Dermis blood vessel endothelial cell (primary cell): ENCODE results near the gene KCNE2. TPM values are rescaled to one million over a fixed set of nuclear protein-coding genes. Genes with fewer than 3 reads are reported as not detected.
"Not testable (repeated sequence)": the region's sequence is repeated elsewhere in the genome, so short reads cannot be mapped to it uniquely, and the experiment has no call there.

Experiments
- DNase-seq: peaks from one replicate; pipeline ENCODE4 v3.0.0; 2010
- total RNA-seq: library from RNA; depleted of rRNA; stranded (reverse); fragments of >200 nt; gene quantifications from 2 replicates; pipeline ENCODE4 v1.2.3, GENCODE V29; 2014

The KCNE2 gene
- total RNA-seq, 1 donor from 2014 or later, result not detected

DNA sequence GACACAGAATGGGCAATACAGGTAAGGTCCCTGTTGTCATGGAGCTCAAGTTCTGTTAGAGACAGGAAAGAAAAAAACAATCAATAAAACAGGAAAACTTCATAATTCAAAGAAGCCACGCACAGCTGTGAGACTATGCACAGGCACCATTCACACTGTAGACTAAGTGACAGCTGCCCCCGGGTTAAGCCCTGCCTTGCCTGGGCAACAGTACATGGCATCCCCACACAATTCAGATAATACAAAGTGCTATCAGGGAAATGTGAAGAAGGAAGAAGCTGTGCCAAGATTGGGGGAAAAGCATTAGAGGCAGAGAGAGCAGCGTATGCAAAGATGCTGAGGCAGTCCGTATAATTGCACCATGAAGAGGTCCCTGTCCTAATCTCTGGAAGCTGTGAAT, 9.0 kb upstream of the KCNE2 start:
- DNase-seq, result no peak

DNA sequence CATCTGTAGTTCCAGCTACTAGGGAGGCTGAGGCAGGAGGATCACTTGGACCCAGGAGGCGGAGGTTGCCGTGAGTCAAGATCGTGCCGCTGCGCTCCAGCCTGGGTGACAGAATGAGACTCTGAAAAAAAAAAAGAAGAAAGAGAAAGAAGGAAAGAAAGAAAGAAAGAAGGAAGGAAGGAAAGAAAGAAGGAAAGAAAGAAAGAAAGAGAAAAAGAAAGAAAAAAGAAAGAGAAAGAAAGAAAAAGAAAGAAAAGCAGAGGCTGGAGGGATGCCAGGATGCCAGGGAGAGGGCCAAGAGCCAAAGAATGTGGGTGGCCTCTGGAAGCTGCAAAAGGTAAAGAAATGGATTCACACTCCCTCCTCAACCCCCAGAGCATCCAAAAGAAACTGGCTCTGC, 8.2 kb upstream of the KCNE2 start:
- DNase-seq, result no peak

DNA sequence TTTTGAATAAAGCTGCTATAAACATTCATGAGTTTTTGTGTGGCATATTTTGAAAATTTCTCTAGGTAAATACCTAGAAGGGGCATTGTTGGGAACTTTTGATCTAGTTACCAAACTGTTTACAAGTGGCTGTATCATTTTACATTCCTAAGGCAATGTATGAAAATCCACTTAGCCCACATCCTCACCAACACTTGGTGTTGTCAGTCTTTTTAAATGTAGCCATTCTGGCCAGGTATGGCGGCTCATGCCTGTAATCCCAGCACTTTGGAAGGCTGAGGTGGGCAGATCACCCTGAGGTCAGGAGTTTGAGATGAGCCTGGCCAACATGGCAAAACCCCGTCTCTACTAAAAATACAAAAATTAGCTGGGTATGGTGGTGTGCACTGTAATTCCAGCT, 5.9 kb upstream of the KCNE2 start:
- no peak for DNase-seq

DNA sequence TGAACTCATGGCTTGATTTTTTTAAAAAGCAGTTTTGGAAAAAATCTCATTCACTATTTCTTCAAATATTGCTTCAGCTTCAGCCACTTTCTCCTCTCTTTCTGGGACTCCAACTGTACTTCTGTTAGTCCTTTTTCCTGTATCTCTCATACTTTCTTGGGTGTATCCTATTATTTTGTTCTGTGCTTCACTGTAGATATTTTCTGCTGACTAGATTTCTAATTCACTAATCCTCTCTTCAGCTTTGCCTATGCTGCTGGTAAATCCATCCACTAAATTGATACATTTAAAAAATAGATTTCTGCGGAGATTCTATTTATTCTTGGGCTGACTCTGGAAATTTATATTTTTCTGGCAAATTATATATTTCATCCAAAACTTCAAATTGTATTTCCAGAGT, 4.9 kb upstream of the KCNE2 start:
- no peak for DNase-seq

DNA sequence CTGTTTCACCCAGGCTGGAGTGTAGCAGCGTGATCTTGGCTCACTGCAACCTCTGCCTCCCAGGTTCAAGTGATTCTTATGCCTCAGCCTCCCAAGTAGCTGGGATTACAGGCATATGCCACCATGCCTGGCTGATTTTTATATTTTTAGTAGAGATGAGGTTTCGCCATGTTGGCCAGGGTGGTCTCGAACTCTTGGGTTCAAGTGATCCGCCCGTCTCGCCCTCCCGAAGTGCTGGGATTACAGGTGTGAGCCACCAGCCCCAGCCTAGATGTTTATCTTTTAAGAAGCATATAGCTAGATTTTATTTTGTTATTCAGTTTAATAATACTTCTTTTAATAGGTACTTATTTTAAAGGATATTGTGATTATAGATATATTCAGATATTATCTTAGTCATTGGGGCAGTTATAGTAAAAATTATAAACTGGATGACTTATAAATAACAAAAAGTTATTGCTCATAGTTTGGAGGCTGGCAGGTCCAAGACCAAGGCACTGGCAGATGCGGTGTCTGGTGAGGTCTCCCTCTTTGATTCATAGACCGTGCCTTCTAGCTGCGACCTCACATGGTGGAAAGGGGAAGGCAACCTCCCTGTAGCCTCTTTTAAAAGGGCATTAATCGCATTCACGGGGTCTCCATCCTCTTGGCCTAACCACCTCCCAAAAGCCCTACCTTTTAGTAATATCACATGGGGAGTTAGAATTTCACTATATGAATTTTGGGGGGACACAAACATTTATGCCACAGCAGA, 3.1 kb upstream of the KCNE2 start:
- no peak for DNase-seq

DNA sequence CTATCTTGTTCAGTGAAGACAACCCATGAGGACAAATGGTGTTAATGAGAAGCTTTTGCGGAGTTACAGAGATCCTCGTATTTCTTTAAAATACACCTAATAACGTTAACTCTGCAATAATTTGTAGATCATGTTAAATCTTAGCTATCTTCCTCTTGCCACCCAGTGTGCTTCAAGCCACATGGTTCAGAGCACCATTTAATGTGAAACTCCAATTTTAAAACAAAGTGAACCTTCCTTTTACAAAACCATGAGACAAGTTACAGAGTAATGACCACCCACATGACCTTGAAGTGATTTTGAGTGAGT, 1.7 kb upstream of the KCNE2 start:
- no peak for DNase-seq

DNA sequence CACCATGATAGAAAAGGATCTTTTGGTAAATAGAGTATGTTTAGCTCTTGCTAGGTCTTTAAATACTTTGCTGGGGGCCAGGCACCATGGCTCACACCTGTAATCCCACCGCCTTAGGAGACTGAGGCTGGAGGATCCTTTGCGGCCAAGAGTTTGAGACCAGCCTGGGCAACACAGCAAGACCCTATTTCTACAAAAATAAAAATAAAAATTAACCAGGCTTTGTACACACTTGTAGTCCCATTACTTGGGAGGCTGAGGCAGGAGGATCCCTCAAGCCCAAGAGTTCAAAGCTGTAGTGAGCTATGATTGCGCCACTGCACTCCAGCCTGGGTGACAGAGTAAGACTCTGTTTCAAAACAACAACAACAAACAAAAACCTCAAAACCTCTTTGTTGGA, 1.1 kb upstream of the KCNE2 start:
- DNase-seq, result no peak

DNA sequence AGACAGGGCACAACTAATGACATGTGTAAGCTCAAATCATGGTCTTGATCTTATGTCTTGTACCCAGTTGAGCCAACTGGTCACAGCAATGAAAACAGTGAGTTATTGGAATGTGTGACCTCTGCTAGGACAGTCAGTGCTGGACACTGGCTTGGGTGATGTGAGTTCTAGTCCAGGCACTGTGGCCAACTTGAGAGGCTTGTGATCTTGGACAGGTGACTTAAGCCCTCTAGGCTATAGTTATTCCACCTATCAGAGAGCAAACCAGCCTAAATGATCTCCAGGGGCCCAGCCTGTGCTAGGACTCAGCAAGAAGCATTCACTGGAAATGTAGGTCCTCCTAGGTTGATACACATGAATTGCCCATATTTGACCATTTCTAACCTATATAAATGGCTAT, 1.1 kb downstream of the KCNE2 start:
- DNase-seq, result no peak

DNA sequence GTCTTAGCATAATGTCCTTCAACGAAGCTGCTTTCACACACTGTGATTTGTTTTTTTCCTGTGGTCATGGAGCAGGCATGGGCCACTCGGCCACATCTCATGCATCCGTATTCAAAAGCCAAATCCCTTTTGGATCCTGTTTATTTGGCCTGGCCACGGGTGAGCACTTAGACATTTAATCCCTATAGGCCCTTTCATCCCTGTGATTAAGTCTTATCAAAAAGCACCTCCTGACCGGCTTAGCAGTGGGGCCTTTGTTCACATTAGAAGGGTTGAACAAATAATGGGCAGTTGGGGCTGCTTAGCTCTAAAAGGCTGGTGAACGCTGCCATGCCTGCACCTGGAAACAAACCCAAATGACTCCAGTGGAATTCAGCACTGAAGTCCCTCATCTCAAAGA, 2.0 kb downstream of the KCNE2 start:
- DNase-seq, result no peak

DNA sequence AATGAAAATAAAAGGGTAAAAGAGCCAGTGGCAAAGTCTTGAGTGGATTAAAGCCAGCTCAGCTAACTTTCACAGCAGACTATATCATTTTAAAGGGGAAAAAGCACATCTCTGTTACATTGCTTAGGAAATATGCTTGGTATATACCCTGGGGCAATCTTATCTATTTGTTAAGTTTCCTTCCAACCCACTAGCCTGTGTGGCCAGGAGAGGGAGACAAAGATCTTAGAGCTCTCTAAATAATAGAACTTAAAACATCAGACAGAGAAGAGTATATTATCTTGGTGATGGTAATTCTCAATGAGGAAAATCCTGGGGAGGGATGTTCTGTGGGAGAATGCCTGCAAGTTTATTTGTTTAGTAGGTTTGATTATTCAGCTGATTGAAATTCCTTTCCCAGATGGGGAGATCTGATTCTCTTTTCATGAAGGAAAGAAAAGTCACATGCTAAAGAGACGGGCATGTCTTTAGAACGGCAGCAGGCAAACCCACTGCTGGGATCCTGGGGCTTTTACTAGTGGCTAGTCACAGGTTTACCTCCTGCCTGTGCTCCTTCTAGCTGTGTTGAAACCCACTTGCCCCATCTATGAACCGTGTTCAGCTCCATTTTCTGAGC, 3.6 kb downstream of the KCNE2 start:
- peak; percentile 72 for DNase-seq

DNA sequence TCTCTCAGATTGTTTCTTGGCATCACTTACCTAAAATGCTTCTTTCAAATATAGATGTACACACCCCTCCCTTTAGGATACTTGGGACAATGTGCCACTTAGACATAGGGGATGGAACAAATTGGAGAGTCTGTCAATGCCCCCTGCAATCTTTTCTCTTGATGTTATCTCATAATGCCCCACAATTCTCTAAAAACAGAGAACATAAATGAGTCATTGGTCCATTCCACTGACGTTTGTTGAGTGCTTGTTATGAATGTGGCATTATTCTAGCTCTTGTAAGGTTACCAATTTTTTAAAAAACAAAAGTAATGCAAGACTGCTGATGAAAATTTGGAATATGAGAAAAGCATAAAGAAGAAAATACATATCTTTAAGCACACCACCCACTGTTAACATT, 5.9 kb downstream of the KCNE2 start:
- DNase-seq, result no peak

DNA sequence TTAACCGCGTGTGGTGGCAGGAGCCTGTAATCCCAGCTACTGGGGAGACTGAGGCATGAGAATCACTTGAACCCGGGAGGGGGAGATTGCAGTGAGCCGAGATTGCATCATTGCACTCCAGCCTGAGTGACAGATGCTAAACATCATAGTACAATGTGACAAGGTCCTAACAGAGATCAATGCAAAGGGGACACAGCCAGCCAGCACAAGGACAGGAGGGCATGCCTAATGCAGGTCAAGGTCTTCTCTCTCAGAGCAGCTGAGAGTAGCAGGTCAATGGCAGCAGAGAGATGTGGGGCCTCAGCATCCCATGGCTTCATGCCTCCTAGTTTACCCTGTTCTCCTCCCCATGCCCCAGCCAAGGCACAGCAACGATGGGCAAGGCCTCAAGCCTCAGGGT, 8.5 kb downstream of the KCNE2 start:
- DNase-seq, result no peak

DNA sequence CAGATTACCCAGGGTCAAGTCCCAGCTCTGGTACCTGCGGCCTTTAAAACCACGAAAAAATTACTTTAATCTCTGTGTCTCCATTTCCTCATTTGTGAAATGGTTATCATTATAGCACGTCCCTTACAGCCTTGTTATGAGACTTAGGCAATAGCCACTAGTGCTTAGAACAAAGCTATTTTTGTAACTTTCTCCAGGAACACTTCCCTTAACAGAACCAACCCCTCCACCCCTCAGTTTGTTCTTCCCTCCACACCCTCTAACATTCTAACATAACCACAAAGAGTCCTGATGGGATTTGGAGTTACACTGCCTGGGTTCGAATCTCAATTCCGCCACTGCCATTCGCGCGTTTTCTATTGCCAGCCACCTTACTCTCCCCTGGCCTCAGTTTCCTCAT, 10.7 kb downstream of the KCNE2 start:
- DNase-seq, result not testable (repeated sequence)

DNA sequence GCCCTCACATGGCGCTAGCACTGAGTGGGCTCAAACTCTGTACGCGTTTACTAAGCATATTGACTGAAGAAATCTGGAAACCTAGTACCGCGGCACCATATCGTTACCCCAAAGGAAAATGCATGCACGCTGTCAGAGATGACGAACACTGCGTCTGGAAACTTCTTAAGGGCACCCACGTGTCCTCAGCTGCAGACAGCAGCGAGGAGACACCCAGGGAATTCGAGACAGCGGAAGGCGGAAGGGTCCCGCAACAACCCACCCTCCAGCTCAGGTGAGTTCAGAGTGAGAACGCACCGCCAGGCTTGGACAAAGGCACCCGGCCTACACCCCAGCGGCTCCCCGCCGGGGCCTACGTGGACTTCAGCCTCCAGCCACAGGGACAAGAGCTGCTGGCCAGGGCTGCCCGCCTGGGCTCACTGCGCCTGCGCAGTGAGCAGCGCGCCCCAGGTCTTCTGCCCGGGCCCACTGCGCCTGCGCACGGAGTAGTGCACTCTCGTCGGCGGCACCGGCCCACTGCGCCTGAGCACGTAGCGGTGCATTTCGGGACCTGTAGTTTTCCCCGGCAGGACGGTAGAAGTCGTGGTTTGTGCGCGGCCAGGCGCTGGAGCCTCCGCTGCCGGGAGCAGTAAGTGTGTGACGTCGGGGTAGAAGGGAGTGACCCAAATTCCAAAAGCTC, 11.3 kb downstream of the KCNE2 start, which contains the start of gene SMIM11:
SMIM11 (plus strand) TSS at position 568 of the 679 bp plus-strand sequence. CDS start 3,998 bp downstream, outside the sequence.
- DNase-seq, result not testable (repeated sequence)

DNA sequence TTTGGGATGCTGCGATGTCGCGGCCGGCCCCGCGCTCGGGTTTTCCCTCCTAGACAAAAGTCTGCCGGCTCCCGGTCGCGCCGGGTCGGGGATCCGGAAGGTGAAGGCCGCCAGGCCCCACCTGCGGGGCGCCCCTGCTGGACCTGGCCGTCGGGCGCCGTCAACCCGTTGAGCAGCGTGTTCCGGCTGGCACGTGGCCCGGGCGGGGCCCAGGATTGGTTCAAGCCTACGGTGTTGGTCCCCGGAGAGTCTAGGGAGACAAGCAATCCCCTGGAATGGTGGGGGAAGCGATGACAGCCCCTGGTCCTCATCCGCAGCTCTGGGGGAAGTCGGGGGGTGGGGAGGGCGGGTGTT, 11.8 kb downstream of the KCNE2 start:
- not testable (repeated sequence) for DNase-seq

DNA sequence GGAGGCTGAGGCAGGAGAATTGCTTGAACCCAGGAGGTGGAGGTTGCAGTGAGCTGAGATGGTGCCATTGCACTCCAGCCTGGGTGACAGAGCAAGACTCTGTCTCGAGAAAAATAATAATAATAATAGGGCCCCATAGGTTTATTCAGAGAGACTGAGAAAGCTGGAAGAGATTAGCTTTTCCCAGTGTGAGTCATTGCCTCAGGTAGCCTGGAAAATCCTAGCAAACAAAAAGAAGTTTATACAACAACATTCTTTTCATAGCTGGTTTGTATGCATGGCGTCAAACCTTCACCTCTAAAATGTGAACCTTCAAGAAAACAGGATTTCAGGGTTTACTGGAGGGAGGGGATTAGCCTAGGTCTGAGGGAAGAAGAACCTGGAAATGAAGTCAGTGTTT, 19.3 kb downstream of the KCNE2 start:
- not testable (repeated sequence) for DNase-seq

DNA sequence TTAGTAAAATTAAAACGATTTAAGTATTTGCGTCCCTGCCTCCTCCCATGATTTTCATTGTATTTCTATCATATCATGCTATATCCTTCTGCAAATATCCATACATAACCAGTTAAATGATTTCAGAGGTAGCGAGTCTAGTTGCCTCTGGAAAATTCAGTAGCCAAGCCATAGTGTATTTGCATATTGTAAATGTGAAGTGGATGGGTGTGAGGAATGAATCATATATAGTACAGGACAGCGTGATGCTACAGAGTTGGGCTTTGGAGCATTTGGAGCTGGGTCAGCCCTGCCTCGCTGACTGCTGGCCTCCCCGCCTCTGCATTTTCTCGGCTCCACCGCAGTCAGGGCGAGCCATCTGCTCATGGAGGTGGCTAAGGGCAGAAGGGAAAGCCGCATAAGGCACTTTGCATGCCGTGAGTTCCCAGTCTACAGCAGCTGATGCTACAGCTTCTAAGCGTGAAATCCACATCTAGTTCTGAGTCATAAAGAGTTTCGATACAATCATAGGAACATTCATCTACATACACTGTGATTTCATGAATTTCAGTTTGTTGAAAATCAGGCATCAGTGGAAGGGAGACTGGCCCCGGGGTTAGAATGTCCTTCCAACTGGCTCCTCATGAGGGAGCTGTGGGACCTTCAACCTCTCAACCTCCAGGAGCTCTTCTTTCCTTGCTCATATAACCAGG, 20.1 kb downstream of the KCNE2 start:
- not testable (repeated sequence) for DNase-seq

DNA sequence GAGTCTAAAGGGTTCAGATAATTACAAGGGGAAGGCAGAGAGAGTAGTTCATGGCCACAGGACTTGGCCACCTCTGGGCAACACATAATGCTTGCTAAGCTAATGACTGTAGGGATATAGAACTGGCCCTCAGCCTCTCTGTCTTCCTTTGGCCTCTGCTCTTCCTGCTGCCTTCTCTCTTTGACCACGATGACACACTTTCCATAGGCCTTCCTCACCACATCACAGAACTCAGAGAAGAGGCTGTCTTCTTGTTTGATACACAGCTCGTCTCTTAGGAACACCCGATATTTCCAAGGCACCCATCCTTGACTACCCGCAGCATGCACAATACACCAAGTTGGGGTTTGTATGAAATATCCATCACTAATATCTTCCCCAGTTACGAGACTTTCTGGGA, 36.7 kb downstream of the KCNE2 start:
- not testable (repeated sequence) for DNase-seq

DNA sequence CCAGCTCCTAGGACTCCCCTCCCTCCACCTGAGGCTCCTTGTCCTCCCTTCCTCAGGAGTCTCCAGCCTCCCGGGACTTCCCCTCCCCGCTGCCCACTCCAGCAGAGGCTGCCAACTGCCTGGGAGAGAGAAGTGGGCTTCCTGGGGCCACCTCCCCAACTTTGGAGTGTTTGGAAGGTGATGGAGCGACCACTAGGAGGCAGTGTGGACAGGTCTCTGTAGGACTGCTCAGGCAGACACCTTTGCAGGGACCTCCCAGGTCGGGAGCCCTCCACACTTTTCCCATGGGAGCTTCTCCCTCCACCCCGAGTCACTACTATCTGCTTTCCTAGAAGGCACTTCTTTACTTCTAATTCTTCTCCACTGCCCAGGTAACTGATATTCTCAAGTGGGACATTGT, 40.9 kb downstream of the KCNE2 start:
- DNase-seq, result not testable (repeated sequence)

DNA sequence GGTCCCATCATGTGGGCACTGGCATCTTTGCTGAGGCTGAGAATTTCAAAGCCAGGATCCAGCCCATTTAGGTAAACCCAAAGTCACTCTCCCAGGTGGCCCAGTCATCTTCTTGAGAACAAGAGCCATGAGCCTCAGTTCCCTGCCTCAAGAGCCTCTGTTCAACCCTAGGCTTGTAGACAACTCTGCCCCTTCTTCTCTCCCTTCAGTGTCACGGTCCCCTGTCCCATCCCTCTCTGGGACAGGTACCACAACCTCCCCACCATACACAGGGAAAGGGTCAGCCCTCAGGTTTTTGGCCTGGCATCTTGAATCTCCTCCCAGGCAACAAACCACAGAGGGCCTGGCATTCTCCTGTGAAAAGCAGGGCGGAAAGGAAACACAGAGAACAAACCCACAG, 41.9 kb downstream of the KCNE2 start:
- not testable (repeated sequence) for DNase-seq

DNA sequence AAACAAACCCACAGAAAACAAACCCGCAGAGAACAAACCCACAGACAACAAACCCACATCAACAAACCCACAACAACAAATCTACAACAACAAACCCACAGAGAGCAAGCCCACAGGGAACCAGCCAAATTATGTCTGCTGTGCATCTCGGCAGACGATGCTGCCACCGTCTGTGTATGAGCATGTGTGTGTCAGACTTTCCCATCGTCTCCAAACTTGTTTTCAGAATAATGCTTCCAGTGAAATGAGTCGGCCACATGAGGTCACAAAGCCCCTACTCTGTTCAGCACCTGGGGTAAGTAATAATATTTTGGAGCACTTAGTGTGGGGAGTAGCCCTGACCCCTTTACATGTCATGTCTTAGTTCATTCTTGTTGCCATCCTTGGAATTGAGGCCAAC, 42.3 kb downstream of the KCNE2 start:
- DNase-seq, result not testable (repeated sequence)

DNA sequence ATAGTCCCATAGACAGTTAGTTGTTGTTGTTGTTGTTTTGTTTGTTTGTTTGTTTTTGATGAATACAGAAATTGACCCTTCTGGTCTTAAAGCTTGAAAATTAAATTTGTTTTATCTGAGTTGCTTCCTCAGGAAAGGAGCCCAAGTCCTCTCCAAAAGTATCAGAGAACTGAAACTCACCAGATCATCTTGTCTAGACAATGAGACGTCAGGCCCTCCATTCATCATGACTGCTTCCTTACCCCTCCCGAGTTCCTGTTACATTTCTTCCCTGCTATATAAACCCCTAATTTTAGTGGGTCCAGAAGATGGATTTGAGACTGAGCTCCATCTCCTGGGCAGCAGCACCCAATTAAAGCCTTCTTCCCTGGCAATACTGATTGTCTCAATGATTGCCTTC, 42.9 kb downstream of the KCNE2 start:
- DNase-seq, result not testable (repeated sequence)

DNA sequence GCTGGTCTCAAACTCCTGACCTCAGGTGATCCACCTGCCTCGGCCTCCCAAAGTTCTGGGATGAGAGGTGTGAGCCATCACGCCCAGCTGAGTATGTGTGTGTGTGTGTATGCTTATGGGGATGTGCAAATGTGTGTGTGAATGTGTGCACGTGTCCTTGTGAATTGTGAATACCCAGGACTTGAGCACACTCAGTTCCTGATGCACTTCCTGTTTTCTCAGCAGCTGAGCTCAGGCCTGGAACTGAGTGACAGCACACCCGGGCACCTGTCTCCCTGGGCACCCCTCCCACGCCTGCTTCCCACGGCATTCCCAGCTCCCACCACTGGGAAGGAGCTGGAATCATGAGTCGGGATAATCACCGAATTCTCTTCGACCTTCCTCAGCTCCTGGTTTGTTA, 43.5 kb downstream of the KCNE2 start:
- not testable (repeated sequence) for DNase-seq
